GM19238 (cell line): ENCODE data around the gene LGI4.

Experiments
- DNase-seq: peaks from one replicate; pipeline ENCODE4 v3.0.0; 2011; ENCODE audit warnings: low spot score; ENCODE audit not compliant: insufficient read length

The LGI4 gene

GRCh38 chr19:35134601-35135242, at the start of gene LGI4:
LGI4 (minus strand) TSS chr19:35135059; CDS start chr19:35134680, 379 bp downstream.
- DNase-seq: no peak

DNA sequence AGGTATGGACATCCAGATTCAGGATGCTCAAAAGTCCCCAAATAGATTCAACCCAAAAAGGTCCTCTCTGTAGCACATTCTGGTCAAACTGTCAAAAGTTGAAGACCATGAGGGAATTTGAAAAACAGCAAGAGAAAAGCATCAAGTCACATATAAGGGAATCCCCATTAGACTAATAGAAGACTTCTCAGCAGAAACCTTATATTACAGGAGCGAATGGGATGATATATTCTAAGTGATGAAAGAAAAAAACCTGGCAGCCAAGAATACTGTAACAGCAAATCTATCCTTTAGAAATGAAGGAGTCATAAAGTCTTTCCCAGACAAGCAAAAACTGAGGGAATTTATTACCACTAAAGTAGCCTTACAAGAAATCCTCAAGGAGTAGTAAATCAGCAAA, 49.4 kb upstream of the LGI4 start:
- no peak for DNase-seq

DNA sequence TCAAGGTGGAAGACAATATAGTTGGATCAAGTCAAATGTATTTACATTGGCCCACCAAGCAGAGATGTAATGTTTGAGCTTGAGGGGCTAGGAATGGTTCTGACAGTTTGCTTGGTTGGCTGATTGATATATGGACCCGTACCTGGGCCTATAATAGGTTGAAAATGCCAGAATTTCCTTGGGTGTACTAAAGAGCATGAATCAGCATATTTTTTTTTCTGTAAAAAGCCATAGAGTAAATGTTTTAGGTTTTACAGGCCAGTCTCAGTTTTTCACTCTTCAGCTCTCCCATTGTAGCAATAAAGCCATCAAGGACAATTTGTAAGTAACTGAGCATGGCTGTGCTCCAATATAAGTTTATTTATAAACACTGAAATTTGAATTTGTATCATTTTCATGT, 46.5 kb upstream of the LGI4 start:
- DNase-seq: no peak

- no peak for DNase-seq
Observed at GRCh38 chr19:35179830-35180229, 45.0 kb upstream of the LGI4 start.

DNA sequence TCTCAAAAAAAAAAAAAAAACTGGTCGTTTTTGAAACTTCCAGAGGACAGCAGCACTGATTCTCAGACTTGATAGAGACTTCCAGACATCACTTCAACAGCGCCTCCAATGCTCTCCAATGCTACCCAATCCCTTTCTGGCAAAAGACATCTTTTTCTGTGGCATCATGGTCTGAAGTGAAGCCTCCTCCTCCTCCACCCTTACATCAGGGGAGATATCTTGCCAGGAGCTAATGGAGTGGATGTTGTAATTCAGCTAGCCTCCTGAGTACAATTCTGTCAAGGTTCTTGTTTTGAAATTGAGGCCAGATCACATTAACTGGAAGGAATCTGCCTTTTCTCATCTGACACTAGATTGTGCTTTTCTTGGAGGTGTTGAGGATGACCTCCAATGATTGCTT, 43.8 kb upstream of the LGI4 start:
- DNase-seq: no peak

GRCh38 chr19:35177377-35178274, 42.8 kb upstream of the LGI4 start:
- DNase-seq: no peak

DNA sequence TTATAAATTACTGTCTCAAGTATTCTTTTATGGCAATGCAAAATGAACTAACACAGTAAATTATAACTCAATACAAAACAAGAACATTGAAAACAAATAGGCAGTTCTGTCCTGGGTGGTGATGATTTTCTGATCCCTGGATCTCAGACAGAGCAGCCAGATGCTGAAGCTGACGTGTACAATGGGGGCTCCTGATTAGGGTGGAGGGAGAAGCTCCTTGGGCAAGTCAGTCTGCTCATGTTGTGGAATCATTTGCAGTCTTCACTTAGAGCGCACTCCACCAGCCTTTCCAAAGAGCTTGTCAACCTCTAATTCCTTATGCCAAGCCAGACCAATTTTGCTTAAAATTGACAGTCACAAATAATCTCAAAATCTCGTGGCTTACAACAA, 41.3 kb upstream of the LGI4 start:
- no peak for DNase-seq

DNA sequence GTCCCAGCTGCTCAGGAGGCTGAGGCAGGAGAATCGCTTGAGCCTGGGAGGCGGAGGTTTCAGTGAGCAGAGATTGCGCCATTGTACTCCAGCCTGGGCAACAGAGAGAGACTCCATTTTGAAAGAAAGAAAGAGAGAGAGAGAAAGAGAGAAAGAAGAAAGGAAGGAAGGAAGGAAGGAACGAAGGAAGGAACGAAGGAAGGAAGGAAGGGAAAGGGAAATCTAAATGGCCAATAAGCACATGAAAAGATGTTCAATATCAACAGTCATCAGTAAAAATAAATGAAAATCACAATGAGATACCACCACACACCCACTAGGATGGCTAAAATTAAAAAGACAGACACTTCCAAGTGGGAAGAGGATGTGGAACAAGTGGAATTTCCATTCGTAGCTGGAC, 39.4 kb upstream of the LGI4 start:
- no peak for DNase-seq

- no peak for DNase-seq
Observed at GRCh38 chr19:35171730-35172129, 36.9 kb upstream of the LGI4 start.

GRCh38 chr19:35170359-35171061, 35.7 kb upstream of the LGI4 start:
- no peak for DNase-seq

DNA sequence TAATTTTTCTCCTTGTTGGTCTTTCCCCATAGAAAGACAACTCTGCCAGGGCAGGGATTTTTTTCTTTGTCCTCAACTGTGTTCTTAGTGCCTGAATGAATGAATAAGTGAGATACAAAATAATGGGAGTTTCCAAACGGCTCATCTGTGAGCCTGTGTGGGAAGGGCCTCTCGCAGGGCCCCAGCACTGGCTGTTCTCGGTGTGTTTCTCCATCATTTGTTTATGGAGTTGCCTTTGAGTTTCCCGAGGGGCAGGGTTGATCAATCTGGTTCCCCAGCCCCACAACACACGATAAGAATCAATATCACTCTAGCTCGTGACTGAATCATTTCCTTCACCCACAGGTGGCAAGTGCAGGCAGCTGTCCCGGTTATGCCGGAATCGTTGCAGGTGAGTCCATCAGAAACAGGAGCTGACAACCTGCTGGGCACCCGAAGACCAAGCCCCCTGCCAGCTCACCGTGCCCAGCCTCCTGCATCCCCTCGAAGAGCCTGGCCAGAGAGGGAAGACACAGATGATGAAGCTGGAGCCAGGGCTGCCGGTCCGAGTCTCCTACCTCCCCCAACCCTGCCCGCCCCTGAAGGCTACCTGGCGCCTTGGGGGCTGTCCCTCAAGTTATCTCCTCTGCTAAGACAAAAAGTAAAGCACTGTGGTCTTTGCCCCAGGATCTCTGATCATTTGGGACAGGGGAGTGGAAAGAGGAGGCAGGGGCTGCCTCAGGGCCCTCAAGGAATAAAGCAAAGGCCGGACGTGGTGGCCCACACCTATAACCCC, 34.5 kb upstream of the LGI4 start:
- no peak for DNase-seq

GRCh38 chr19:35168196-35168595, 33.3 kb upstream of the LGI4 start:
- DNase-seq: no peak

DNA sequence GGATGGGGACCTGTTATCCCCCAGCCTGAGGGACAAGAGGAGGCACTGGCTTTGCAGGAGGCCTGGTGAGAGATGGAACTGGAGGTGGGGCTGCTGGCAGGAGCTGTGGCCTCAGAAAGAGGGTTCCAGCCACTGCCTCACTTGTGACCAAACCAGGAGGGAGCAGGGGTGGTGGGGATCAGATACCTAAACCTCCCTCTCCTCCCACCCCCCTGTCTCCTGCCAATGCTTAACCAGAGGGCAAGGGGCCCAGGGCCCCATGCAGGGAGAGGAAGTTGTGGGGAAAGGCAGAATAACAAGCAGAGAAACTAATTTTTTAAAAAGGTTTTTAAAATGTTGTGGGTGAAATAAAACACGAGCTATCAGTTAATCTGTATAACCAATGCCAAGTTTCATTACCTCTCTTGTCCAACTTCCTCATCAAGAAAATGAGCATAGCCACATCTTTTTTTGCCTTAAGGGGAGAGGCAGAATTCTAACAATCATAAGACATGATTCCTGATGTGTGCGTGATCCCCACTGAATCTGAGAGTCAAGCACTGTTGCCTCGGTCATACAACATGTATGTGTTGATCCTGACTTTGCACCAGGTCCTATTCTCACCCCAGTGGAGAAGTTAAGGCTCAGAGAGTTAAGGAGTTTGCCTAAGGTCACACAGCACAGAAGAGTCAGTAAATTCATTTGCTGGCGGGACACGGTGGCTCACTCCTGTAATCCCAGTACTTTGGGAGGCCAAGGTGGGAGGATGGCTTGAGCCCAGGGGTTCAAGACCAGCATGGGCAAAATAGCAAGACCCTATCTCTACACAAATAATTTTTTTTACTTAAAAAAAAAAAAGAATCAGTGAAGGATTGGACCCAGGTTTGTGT, 32.6 kb upstream of the LGI4 start:
- no peak for DNase-seq

DNA sequence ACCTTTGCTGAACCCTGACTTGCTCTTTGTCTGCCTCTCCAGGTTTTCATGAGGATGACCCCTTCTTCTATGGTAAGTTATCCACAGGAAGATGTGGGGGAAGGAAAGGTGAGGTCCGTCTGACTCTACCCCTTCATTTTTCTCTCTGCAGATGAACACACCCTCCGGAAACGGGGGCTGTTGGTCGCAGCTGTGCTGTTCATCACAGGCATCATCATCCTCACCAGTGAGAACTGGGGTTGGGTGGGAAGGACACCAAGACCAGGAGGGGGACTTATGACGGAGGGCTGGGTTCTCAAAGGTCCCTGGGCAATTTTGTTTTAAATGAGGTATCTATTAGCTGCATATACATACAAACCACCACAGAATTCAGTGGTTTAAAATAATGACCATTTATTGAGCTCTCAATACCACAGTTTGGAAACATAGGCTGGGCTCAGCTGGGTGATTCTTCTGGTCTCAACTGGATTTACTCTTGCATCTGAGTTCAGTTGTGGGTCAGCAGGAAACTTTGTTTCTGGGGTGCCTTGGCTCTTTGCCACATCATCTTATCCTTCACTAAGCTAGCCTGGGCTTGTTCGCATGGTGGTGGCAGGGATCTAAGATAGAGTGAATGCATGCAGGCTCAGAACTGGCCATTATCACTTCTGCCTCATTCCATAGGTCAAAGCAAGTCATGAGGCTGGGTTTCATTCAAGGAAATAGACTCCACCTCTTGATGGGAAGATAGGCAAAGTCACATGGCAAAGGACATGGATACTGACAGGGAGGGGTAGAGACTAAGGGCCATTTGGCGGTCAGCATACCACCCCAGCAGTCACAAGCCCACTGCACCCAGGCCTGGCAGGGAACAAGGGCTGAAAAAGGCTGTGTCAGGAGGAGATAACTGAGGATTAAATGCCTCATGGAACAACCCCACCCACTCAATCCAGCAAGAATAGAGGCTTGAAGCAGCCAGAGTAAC, 31.5 kb upstream of the LGI4 start:
- DNase-seq: no peak

- no peak for DNase-seq
Observed at GRCh38 chr19:35165200-35166058, 30.6 kb upstream of the LGI4 start.

DNA sequence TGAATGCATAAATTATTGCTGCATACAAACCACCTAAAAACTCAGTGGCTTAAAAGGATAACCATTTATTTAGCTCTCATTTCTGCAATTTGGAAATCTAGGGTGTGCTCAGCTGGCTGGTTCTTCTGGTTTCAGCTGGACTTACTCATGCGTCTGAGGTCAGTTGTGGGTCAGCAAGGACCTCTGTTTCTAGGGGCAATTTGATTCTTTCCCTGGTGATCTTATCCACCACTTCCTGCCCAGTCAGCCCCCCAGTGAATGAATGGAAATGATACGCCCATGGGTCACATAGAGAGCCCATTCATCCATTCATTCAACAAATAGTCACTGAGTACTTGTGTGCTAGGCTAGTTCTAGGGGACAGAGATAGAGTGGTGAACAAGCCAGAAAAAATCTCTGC, 29.6 kb upstream of the LGI4 start:
- DNase-seq: no peak

DNA sequence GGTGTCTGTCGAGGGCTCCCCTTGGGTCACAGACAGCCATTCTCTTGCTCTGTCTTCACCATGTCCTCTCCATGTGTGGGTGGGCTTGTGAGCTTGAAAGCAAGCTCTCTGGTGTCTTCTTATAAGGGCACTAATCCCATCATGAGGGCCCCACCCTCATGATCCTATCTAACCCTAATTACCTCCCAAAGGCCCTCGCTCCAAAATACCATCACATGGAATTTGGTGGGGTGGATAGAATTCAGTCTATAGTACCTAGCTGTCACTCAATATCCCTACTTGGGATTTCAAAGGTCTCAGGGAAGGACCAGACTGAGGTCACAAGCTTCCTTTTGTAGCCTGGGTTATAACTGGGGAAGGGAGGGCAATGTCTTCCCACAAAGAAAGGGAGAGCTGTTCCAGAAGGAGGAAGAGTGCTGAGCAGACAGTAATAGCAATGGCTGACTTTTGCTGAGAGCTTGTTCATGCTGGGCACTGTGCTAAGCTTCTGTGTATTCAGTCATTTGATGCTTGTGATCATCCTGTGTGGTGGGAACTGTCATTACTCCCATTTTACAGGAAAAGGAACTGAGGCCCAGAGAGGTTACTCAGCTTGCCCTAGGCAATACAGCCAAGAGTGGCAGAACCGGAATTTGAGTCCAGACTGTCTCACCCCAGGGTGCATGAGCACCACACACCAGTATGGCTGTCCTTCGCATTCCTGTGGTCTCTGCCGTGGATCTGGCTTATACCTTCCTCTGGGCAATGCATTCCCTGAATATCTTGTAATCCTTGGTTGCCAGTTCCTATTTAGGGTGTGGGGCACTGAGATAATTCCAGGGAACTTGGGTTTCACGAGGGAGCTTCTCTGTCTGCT, 27.8 kb upstream of the LGI4 start:
- DNase-seq: no peak

DNA sequence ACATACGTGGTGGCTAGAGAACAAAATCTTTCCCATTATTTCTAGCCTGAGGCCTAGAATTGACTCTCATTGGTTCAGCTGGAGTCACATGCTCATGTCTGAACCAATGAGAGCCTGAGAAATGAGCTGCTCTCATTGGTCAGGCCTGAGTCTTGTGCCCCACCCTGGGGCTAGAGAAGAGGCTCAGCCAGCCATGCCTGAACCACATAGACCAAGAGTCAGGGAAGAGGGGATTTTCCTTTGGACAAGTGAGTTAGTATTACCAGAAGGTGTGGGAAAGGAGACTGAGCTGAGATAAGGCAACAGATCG, 26.5 kb upstream of the LGI4 start:
- DNase-seq: no peak
